Esophagus mucosa (tissue), 1 donor: ENCODE results near the gene GPR143. TPM values are rescaled to one million over a fixed set of nuclear protein-coding genes. Genes with fewer than 3 reads are reported as not detected.

Experiments
- ATAC-seq: fragments of 200-7000 bp; cut with Tn5 transposase; one replicate; pipeline ENCODE4 v1.9.1; 2020
- total RNA-seq: library from RNA; stranded (reverse); gene quantifications from one replicate; pipeline ENCODE4 v1.2.4, GENCODE V29; 2023
- donor health status: DM: yes; HTN: yes; CAD: no.

The GPR143 gene
- total RNA-seq, 1 donor from 2014 or later = 2.8 TPM

DNA sequence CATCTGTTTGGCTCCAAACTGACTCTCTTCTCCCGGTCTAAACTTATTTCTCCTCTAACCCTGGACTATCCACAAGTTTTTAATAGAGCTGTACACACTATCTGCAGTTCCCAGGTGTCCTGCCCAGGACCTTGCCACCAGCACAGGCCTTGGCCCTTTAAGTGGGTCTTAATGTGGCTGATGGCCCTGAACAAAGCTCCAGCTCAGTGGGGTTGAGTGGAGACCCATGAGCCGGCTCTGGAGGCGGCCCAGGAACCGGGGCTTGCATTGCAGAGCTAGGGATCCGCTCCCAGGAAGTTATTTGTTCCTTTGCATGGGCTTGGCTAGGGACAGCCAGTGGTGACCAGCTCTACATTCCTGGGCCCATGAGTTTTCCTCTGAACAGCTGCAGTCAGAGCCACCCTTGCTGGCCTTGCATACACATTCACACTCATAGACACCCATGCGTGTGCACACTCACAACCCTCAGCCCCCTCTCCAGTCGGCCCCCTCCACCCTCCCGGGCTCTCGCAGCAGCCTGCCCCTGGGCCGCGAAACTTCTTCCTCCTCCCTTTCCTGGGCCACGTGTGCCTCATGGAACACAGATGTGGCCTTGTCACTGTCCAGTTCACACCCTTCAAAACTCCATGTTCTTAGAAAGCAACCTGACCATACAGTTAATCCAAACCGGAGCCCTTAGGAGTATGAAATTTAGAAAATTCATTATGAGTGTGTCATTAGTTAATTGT, 58.2 kb downstream of the GPR143 start:
- ATAC-seq = no peak

DNA sequence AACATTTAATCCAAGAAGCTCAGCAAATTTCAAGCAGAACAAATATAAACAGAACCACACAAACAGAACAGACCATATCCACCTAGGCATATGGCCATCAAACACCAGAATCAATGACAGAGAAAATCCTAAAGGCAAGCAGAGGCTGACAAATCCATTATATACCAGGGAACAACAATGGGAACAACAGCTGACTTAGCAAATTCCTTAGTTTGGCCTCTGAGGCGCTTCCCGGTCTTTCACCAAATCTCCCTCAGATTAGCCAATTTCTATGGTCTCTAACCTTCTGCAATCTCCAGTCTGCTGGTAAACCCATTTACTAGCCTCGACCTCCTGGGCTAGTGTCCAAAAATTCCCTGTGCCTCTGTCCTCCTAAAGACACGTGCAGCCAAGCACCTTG, 59.2 kb downstream of the GPR143 start:
- no peak for ATAC-seq

DNA sequence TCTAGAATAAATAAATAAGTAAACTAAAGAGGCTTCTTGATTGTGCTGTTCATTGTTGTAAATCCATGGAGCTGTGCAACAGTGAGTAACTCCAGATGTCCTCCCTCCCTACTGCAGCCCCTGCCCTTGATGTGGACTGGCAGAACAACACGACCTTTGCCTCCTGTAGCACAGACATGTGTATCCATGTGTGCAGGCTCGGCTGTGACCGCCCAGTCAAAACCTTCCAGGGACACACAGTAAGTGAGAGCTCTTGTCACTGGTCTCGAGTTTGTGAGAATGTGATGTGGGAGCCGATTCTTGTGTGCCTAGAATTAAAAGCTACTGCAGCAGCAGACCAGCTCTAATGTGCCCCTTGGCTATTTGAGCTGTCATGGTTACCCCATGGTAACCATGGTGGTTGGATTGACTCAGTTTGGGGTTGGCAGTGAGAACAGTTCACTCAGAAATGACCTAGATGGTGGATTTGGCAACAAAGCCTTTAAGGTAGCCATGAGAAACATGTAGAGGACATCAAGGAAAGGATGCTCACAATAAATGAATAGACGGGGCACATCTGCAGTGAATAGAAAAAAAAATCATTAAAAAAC, 60.7 kb downstream of the GPR143 start:
- ATAC-seq = no peak

DNA sequence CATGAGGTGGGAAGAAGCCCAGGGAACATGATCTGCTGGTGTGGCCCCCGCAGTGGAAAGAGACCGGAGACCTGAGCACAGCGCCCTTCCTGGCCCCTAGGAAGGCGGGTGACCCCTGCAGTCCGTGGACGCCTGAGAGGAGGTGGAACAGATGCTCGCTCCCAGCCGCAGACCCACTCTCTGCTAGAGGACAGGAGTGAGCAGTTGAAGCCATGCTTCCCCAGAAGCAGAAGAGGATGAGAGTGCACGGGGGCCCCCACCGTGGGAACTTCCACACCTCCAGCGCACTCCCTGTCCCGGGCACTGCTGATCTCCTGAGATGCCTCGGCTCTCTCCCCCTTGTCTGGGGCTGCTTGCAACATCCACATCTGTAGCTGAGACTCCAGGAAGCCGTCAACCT, 62.2 kb downstream of the GPR143 start:
- ATAC-seq = no peak

DNA sequence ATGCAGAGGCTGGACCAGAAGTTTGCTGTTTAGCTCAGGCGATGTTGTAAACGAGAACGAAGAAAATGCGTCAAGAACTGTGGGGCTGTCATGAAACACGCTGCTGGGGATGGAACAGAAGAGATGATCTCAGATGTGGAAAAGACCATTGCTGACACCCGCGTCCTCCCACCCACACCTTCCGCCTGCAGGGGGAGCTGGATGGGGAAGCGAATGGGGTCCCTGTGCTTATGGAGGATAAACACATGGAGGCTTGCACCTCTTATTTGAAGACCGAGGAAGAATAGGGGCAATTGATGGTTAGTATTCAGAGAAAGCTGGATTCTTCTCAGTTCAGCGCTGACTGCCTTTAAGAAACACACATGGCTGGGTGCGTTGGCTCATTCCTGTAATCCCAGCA, 63.9 kb downstream of the GPR143 start:
- no peak for ATAC-seq

DNA sequence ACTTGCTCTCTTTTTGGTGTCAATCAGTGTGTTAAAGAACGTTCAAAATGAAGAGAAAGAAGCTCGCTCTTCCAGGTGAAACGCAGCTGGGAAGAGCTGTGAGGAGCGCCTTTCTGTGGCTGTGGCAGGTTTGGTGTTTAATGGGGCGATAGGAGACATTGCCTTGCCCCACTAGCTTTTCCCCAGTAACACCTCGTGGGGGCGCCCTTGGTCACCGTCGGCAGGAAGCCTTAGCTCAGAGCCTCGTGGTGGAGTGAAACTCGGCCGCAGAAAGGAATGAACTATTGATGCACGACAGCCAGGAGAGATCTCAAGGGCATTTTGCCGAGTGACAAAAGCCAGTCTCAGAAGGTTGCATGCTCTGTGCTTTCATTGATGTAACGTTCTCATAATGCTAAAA, 65.1 kb downstream of the GPR143 start:
- ATAC-seq = no peak

DNA sequence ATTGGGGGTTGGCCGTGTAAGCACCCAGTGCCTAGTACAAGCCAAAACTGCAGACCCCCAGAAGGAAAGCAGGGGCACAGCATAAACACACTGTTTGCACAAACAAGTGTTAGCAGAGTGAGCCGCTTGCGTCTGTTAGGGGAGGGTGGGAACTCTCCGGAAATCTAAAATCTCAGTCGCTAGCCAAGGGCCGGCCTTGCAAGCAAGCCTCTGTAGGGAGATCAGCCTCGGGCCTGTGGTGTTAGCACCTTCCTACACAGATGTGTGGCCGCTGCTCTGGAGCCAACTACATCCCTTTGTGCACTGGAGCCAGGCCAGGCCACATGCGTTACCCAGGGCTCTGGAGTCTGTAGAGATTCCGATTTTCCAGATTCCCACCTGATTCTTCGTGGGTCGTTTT, 67.1 kb downstream of the GPR143 start:
- ATAC-seq = no peak

DNA sequence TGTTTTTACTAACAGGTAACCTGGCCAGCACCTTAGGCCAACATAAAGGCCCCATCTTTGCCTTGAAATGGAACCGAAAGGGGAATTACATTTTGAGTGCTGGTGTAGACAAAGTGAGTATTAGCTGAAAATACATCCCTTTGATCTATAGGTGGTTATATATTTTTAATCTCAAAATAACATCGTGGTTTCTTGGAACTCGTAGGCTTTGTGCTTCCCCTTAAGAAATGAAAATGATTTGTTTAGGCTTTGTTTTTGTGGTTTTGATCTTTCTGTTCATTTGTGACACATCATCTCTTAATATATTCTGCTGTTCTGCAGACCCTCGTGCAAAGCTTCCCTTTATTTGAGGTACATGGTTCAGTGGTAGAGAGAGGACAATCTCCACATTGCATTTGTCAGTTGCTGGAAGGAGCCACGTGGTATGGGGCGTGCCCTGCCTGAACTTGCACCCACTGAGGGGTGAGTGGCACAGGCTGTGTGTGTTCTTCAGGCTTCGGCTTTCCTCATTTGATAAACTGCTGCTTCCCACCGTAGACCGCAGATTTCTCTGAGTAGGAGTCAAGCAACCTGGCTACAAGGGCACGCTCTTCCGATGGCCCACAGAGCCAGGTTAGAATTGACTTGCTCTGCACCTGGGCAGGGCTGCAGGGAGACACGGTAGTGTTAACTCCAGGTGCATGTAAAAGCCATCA, 72.2 kb downstream of the GPR143 start:
- no peak for ATAC-seq

DNA sequence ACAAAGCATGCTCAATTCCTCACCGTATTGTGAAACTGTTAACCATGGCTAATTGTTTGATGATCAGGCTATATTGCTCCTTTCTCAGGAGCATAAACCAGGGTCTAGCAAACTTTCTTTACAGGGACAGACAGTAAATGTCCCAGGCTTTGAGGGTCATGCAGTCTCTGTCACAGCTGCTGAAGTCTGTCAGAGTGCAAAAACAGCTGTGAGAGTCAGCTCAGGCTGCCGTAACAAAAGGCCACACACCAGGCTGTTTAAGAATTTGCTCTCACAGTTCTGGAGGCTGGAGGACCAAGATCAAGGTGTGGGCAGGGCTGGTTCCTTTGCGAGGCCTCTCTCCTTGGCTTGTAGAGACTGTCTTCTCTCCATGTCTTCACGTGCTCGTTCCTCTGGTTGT, 75.6 kb downstream of the GPR143 start:
- ATAC-seq = no peak

DNA sequence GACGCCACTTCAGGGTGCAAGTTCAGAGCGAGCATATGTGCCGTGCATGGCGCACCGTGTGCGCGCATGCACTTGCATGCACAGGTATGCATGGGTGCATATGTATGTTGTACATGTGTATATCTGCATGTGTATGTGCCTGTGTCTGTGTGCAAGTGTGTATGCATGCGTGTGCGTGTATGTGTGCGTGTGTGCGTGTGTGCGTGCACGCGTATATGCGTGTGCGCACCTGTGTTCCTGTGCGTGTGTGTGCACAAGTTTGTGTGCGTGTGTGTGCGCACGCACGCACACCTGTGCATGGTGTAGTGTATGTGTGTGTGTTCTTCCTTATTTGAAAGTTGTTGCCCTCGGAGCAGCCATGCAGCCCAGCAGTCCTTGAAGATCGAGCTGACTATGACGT, 76.8 kb downstream of the GPR143 start:
- ATAC-seq = no peak

DNA sequence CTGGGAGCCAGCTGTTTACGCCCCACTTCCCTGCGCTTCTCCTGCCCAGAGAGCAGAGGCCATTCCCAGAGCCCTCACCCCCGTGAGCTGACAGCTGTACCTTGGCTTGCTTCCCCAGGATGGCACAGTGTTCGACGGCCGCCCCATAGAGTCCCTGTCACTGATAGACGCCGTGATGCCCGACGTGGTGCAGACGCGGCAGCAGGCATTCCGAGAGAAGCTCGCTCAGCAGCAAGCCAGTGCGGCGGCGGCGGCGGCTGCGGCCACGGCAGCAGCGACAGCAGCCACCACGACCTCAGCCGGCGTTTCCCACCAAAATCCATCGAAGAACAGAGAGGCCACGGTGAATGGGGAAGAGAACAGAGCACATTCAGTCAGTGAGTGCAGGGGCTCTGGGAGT, 77.7 kb downstream of the GPR143 start:
- ATAC-seq = no peak

DNA sequence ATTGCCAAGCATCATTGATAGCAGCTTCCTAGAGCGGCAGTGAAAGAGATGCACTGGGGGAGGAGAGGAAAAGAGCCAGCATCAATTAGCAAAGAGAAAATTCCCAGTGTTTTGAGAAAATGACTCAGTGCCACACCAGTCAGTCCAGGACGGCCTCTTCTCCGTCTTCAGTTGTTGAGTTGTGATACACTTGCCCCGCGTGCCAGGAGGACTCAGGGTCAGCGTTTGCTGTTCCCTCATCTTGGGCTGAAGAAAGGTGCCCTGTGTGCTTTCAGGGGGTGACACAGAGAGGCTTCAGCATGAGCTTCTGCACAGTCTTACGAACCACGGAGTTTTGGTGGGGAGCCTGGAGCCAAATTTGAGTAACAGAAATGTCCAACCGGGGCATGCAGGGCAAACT, 82.3 kb downstream of the GPR143 start:
- no peak for ATAC-seq

DNA sequence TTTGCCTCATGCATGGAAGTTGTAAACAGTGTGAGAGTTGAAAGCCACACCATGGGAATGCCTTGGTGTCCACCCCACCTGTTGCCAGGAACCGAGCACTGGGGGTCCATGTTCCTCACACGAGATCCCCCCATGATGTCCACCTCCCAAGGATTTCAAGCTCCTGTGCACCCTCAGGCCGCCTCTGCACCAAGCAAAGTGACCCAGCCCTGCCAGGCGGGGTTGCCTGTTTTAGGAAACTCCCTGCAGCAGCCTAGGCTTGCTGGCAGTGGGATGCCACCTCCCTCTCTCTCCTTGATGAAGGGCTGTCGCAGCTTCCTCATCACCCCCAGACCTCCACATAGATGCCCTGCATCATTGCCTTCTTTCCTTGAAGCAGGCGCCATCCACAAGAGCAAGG, 82.8 kb downstream of the GPR143 start:
- no peak for ATAC-seq

DNA sequence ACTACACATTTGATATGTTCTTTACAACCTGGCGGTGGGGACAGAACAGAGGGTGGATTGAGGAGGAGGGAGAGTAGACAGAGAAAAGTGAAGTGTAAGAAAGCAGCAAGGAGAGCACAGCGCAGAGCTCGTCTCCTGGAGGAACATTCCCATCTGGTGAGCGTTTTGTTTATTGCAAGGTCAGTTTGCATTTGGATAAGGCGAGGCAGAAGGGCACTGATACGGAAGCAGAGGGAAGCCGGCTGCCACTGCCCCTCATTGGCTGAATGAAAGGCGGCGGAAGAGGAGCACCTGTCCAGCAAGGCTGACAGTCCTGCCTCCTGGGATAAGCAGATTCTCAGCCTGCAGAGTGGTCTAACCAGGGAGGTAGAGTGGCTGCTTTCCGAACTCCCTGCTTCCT, 83.2 kb downstream of the GPR143 start:
- ATAC-seq = no peak

DNA sequence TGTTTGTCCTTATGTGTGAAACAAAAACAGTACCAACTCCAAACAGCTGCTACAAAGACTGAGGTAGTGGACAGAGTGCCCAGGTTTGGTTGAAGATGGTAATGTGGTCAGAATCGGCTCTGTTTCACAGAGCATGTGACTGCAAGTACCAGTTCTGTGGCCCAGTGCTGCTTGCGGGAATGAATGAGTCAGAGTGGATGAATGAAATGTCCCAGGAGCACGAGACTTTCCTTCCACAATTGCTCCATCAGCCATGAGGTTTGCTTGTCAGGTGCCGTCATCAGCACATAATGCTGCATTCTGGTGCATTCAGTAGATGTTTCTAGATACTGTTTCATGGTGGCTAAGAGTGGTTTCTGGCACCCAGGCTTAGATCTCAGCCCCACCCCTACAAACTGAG, 84.2 kb downstream of the GPR143 start:
- peak; percentile 39 for ATAC-seq

DNA sequence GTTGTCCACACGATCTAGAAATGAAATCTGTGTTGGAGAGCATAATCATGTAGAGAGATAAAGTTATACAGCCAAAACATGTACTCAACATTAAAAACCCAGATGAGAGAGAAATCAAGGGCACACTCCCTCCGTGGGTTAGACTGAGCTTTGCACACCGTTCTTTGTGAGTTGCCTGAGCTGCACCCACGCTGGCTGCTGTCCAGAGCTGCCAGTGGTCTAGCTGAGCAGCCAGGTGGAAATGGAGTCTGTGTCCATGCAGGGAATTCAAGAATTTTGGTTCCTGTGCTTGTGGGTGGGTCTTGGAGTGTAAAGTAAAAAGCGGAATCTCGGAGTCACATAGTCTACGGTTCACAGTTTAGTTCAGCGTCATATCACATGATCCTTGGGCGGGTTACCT, 84.6 kb downstream of the GPR143 start:
- no peak for ATAC-seq

DNA sequence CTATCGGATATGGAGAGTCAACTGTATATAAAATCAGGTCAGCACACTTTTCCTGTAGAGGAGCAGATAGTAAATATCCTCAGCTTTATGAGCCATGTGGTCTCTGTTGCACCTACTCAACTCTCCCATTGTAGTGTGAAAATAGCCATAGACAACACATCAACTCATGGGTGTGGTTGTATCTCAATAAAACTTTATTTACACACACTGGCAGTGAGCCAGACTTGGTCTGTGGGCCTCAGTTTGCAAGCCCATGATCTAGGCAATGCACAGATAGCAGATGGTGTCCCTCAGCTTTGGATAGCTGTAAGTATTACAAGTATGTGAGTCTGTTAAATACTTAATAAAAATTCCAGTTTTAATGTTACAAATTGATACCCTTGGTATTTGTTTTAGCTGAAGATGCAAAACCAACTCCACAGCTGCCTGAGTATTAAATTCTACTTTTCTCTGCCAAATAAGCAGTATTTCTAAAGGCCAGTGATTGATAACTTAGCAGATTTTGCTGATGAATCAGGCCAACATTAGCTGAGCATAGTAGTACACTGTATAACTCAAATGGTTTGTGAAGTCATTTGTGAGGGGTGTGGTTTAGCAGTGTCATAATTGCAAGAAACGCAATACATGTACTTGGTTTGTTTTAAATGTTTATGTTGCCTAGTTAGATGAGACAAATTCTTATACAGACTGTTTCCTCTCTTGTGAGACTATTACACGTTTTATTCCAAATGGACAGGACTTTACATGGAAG, 87.3 kb downstream of the GPR143 start:
- no peak for ATAC-seq

DNA sequence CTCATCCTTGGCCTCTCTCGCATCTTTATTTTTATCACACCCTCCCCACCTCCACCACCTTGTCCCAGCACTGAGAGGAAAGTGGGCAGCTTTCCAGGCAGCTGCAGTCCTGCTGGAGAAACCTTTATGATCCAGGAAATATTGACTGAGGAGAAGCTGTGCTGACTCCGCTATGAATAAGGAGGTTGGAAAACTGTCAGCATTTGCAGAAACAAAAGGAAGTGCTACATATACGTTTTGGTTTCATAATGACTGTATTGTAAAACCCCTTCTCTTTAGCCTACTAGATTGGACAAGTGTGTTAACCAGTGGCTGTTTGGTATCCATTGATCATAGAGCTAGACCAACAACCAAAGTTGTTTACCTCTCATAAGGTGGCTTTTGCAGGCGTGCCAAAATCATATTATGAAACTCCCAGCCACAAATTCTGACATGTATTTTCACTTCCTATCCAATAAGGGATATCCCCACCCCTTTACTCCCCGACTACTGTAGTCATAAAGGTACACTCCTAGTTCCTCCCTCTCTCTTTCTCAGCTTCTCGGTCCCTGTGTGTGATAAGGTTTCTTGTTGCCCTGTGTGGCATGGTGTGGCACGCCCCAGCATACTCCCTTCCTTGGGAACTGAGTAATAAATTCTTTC, 88.4 kb downstream of the GPR143 start:
- ATAC-seq = peak; percentile 95

DNA sequence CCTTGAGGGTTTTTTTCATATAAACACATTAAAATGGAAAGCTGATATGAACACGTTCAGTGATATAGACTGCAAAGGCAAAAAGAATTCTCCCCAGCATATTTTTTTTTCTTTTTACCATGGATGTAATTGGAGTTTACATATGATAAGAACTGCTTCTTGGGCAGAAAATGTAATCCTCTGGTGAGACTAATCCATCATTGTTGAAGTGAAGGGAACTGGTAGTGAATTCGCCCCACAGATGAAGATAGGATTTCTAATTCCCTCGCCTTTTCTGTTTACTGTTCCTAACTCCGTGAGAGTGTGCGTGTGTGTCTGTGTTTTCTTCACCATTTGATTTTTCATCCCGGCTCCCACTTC, 88.9 kb downstream of the GPR143 start:
- no peak for ATAC-seq

DNA sequence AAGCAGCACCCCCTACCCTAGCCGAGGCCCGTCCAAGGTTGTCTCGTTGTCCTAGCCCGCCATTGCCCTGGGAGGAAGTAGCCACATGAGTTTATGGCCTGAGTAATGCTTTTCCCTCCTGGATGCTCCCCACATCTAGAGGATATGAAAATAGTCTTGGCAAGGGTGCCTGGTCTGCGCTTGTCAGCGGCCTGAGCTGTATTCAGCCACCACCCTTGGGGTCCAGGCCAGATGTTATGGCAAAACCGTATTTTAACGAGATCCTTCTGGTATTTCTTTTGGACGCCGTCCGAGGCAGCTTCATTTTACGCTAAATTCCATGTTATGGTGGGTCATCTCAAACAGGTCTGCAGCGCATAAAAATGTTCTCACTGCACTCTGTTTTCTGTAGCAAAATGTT, 89.3 kb downstream of the GPR143 start:
- no peak for ATAC-seq
